ENCODE measurements around the gene IMMP2L. TPM values are rescaled to one million over a fixed set of nuclear protein-coding genes. Genes with fewer than 3 reads are reported as not detected.

IMMP2L gene
- total RNA-seq, 2 experiments from 2014 or later, result 8.9 to 18.7 TPM

DNA sequence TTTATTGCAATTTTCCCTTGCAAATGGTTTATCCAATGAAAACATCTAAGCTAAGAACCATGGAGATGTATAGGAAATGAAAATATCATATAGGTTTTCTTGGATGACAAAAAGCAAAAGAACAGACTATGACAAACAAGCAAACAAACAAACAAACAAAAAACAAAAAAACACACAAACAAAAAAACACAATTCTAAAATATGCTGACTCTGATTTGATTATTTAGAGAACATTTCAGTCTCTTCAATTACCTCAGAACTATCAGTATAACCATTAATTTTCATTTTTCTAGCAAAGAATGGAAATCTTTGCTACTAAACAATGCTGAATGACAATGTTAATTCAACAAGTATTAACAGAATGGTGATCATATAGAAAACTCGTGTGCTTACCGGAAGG lies 840.9 kb downstream of the IMMP2L start:
- Mint-ChIP-seq H3K4me3 (no peak overlapping the region), H3K9me3 (no peaks in the 10 kb centered on the region), H3K27ac (no peak overlapping the region), H3K4me1 (ENCODE audit: low read depth) (no peaks in the 10 kb centered on the region), H3K27me3 (no peaks in the 10 kb centered on the region), H3K36me3 (ENCODE audit: low read depth) (no peaks in the 10 kb centered on the region)
- Histone ChIP-seq H3K36me3 (ENCODE audit: insufficient read depth, low read length) (no peaks in the 10 kb centered on the region), H3K27ac (ENCODE audit: low read depth in 1 of 2, low read length in 2 of 2) (no peak overlapping the region), H3K27me3 (ENCODE audit: control insufficient read depth in 1 of 2, insufficient read depth in 2 of 2, low read length in 2 of 2) (no peaks in the 10 kb centered on the region), H3K9me3 (ENCODE audit: control insufficient read depth in 1 of 2, insufficient read depth in 1 of 2, low read length in 2 of 2) (peaks cover 0 to 4% of the 10 kb centered on the region in 2 experiments), H3K4me1 (ENCODE audit: insufficient read depth, low read length) (no peaks in the 10 kb centered on the region), H3K4me3 (ENCODE audit: low read length) (no peak overlapping the region)
- TF ChIP-seq, protein P1, sequence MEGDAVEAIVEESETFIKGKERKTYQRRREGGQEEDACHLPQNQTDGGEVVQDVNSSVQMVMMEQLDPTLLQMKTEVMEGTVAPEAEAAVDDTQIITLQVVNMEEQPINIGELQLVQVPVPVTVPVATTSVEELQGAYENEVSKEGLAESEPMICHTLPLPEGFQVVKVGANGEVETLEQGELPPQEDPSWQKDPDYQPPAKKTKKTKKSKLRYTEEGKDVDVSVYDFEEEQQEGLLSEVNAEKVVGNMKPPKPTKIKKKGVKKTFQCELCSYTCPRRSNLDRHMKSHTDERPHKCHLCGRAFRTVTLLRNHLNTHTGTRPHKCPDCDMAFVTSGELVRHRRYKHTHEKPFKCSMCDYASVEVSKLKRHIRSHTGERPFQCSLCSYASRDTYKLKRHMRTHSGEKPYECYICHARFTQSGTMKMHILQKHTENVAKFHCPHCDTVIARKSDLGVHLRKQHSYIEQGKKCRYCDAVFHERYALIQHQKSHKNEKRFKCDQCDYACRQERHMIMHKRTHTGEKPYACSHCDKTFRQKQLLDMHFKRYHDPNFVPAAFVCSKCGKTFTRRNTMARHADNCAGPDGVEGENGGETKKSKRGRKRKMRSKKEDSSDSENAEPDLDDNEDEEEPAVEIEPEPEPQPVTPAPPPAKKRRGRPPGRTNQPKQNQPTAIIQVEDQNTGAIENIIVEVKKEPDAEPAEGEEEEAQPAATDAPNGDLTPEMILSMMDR (IDR thresholded peaks at IDR 0.05), result no peak
- POLR2A ChIA-PET, result interaction anchor here (0.6 kb wide), 1 partner anchor 10 kb away, joined by 3 read pairs; no protein-coding TSS in a partner anchor
- DNase-seq (no peak), ATAC-seq (ENCODE audit: poor library complexity) (no peak)
- intact Hi-C loops (cut with DNase I, micrococcal nuclease), result no loop called here
- CTCF ChIA-PET, result interaction anchor here (0.7 kb wide), 1 partner anchor 52 kb away, joined by 3 read pairs; no protein-coding TSS in a partner anchor

DNA sequence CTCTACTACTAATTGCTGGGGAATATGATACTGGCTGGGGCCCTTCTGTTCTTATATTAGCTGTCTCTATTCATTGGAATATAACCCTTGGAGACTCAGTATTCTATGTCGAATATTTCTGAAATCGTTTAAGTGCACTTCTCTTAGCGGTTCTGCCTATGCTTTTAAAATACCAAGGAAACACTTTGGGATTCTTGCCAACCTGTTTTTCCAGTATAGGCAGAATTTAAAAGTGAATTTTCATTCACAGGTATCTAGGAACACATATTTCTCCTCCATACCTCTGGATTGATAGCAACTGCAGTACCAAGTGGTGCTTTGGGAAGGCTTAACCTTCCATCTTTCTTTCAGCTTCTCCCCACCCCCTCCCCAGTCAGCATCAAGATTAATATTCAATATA lies 841.7 kb downstream of the IMMP2L start:
- H3K4me1 Mint-ChIP-seq (ENCODE audit: low read depth), result no peaks in the 10 kb centered on the region
- TF ChIP-seq, protein P1 (IDR thresholded peaks at IDR 0.05), result no peak
- Histone ChIP-seq H3K4me3 (ENCODE audit: low read length) (no peak overlapping the region), H3K9me3 (ENCODE audit: control insufficient read depth in 1 of 2, insufficient read depth in 1 of 2, low read length in 2 of 2) (peaks cover 0 to 4% of the 10 kb centered on the region in 2 experiments), H3K27ac (ENCODE audit: low read depth in 1 of 2, low read length in 2 of 2) (no peak overlapping the region), H3K4me1 (ENCODE audit: insufficient read depth, low read length) (no peaks in the 10 kb centered on the region), H3K36me3 (ENCODE audit: insufficient read depth, low read length) (no peaks in the 10 kb centered on the region), H3K27me3 (ENCODE audit: control insufficient read depth in 1 of 2, insufficient read depth in 2 of 2, low read length in 2 of 2) (no peaks in the 10 kb centered on the region)
- H3K9me3 Mint-ChIP-seq, result peaks cover 2% of the 10 kb centered on the region
- no peak overlapping the region for H3K4me3 Mint-ChIP-seq
- intact Hi-C loops (cut with DNase I, micrococcal nuclease), result no loop called here
- no peak overlapping the region for H3K27ac Mint-ChIP-seq
- POLR2A ChIA-PET, result interaction anchor here (0.6 kb wide), 1 partner anchor 10 kb away, joined by 3 read pairs; no protein-coding TSS in a partner anchor
- H3K27me3 Mint-ChIP-seq, result no peaks in the 10 kb centered on the region
- ATAC-seq (ENCODE audit: poor library complexity) (no peak), DNase-seq (no peak)
- CTCF ChIA-PET, result interaction anchor here (0.7 kb wide), 1 partner anchor 53 kb away, joined by 3 read pairs; no protein-coding TSS in a partner anchor
- no peaks in the 10 kb centered on the region for H3K36me3 Mint-ChIP-seq (ENCODE audit: low read depth)

DNA sequence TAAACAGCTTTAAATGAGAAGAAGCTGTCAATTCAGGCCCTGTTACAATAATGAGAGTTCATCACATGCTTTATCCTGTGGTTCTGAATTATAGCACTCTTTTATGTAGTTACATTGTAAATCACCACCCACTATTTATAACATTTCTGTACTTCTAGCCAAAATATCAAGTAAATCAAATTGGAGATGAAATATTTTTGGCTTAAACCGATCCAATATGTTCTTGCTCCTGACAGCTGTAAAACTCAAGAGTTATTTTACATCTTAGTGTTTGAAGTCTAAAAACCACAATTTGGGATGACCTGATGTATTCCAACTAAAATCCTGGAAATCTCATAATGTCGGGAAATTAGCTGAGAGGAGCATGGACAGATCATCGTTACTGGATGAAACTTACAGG lies 842.6 kb downstream of the IMMP2L start:
- ChIA-PET POLR2A (interaction anchor here (0.8 kb wide), 1 partner anchor 298 kb away, joined by 3 read pairs; no protein-coding TSS in a partner anchor), CTCF (no interaction called here)
- H3K4me3 ChIP-seq (ENCODE audit: low read length), result no peak overlapping the region
- ATAC-seq (ENCODE audit: poor library complexity) (no peak), DNase-seq (no peak)
- H3K9me3 Mint-ChIP-seq, result peaks cover 4% of the 10 kb centered on the region
- no peaks in the 10 kb centered on the region for H3K4me1 ChIP-seq (ENCODE audit: insufficient read depth, low read length)
- H3K27me3 Mint-ChIP-seq, result no peaks in the 10 kb centered on the region
- H3K9me3 ChIP-seq (ENCODE audit: control insufficient read depth in 1 of 2, insufficient read depth in 1 of 2, low read length in 2 of 2), result peaks cover 0 to 4% of the 10 kb centered on the region in 2 experiments
- no peak overlapping the region for H3K27ac ChIP-seq (ENCODE audit: low read depth in 1 of 2, low read length in 2 of 2)
- H3K36me3 ChIP-seq (ENCODE audit: insufficient read depth, low read length), result no peaks in the 10 kb centered on the region
- TF ChIP-seq, protein P1 (IDR thresholded peaks at IDR 0.05), result no peak
- no peak overlapping the region for H3K4me3 Mint-ChIP-seq
- no peak overlapping the region for H3K27ac Mint-ChIP-seq
- H3K36me3 Mint-ChIP-seq (ENCODE audit: low read depth), result no peaks in the 10 kb centered on the region
- intact Hi-C loops (cut with DNase I, micrococcal nuclease), result no loop called here
- no peaks in the 10 kb centered on the region for H3K27me3 ChIP-seq (ENCODE audit: control insufficient read depth in 1 of 2, insufficient read depth in 2 of 2, low read length in 2 of 2)
- H3K4me1 Mint-ChIP-seq (ENCODE audit: low read depth), result no peaks in the 10 kb centered on the region
